Measurements from ENCODE around the gene DCLRE1C. TPM values are rescaled to one million over a fixed set of nuclear protein-coding genes. Genes with fewer than 3 reads are reported as not detected.
A peak's percentile ranks its signal among the peaks of the same experiment; 100 is the strongest.

The DCLRE1C gene
- polyA plus RNA-seq, 1 of the 3 experiments (the other 2 are of a cell fraction), result 2.5 TPM

- Histone ChIP-seq H3F3A (replicated peaks; ENCODE audit: insufficient read depth) (peaks cover 14% of the 10 kb centered on the region), H4K20me1 (ENCODE audit: insufficient read depth) (no peaks in the 10 kb centered on the region), H3K79me2 (ENCODE audit: insufficient read depth) (peaks cover 50% of the 10 kb centered on the region), H3K27me3 (ENCODE audit: insufficient read depth) (no peaks in the 10 kb centered on the region), H3K9ac (peak overlapping the region; percentile 81), H3K9me3 (no peaks in the 10 kb centered on the region), H2AFZ (ENCODE audit: low read depth) (peak overlapping the region; percentile 82; the same call in 1 of the 2 replicates), H3K36me3 (replicated peaks in 1 of 2; ENCODE audit: control insufficient read depth in 1 of 2, insufficient read depth in 2 of 2, low read length in 1 of 2) (peaks cover 0 to 11% of the 10 kb centered on the region in 2 experiments), H3K4me1 (ENCODE audit: control insufficient read depth in 1 of 2, insufficient read depth in 2 of 2, low read depth in 1 of 2, low read length in 1 of 2) (peaks cover 7 to 10% of the 10 kb centered on the region in 2 experiments; a peak in 2 of 4 replicates), H3K9me2 (no peaks in the 10 kb centered on the region), H3K27ac (ENCODE audit: low read depth in 2 of 2, low read length in 1 of 2) (peak overlapping the region; percentile 79 to 90), H3K4me2 (peak overlapping the region; percentile 88), H3K4me3 (ENCODE audit: low read depth in 2 of 2, low read length in 1 of 2) (peak overlapping the region; percentile 72 to 90)
- DNase-seq, result peak; percentile 34
- TF ChIP-seq USF1 (IDR thresholded peaks at IDR 0.05; ENCODE audit: borderline replicate concordance, low read depth) (no peak), IRF3 (IDR thresholded peaks at IDR 0.05; ENCODE audit: low read depth, low read length) (no peak), USF2 (IDR thresholded peaks at IDR 0.05; ENCODE audit: borderline replicate concordance, low read depth, low read length) (no peak), NRF1 (IDR thresholded peaks at IDR 0.05; ENCODE audit: low read depth, low read length) (no peak), YY1 (IDR thresholded peaks at IDR 0.05; ENCODE audit: low read depth) (no peak), EP300 (IDR thresholded peaks at IDR 0.05; ENCODE audit: borderline replicate concordance in 1 of 2, low read depth in 1 of 2, low read length in 1 of 2) (no peak), SMC3 (IDR thresholded peaks at IDR 0.05; ENCODE audit: low read depth, low read length) (peak; percentile 14; the same call in 1 of the 2 replicates), ELF1 (IDR thresholded peaks at IDR 0.05) (no peak), NFIC (IDR thresholded peaks at IDR 0.05; ENCODE audit: borderline replicate concordance) (no peak), POLR2AphosphoS5 (IDR thresholded peaks at IDR 0.05; ENCODE audit: low read depth, low read length) (no peak), MAX (IDR thresholded peaks at IDR 0.05; ENCODE audit: low read depth) (no peak), TCF12 (IDR thresholded peaks at IDR 0.05) (no peak), TEAD4 (IDR thresholded peaks at IDR 0.05; ENCODE audit: borderline replicate concordance, insufficient read depth) (no peak), MXI1 (IDR thresholded peaks at IDR 0.05; ENCODE audit: low read depth, low read length) (0 out of 2 replicates have a peak, but pooled peaks have one; percentile 21), TAF1 (IDR thresholded peaks at IDR 0.05; ENCODE audit: borderline replicate concordance, low read depth, low read length) (no peak), PBX3 (IDR thresholded peaks at IDR 0.05) (no peak), RAD21 (IDR thresholded peaks at IDR 0.05; ENCODE audit: low read length) (no peak), RXRA (IDR thresholded peaks at IDR 0.05; ENCODE audit: borderline replicate concordance, low read depth) (no peak), EZH2phosphoT487 (IDR thresholded peaks at IDR 0.05; ENCODE audit: borderline replicate concordance, low read depth) (no peak), CTCF (IDR thresholded peaks at IDR 0.05) (peak; percentile 26), FOSL2 (IDR thresholded peaks at IDR 0.05; ENCODE audit: borderline replicate concordance, low read depth) (no peak), SIN3A (IDR thresholded peaks at IDR 0.05; ENCODE audit: borderline replicate concordance, low read depth, low read length) (no peak), CHD2 (IDR thresholded peaks at IDR 0.05; ENCODE audit: low read length, partially characterized antibody) (no peak), RFX5 (IDR thresholded peaks at IDR 0.05; ENCODE audit: low read length) (no peak)
- ChIA-PET CTCF (interaction anchor here (0.7 to 2.8 kb wide), 9 partner anchors 9 to 454 kb away, joined by 3 to 12 read pairs (median 4); no protein-coding TSS in a partner anchor), POLR2A (interaction anchor here (0.5 to 2.6 kb wide), 3 partner anchors 75 to 214 kb away, joined by 4 to 12 read pairs (median 7); partner anchors contain the start of genes CDNF, HSPA14, MSANTD7 and SUV39H2)
- WGBS (ENCODE audit: low lambda C conversion rate), result 24% methylated on average over 10 of the region's 10 CpGs
Measured at GRCh38 chr10:14952851-14953423, 959 bp downstream of the DCLRE1C start.

Measured in SK-N-SH (cell line).